Measurements from ENCODE around the gene TRMT13. TPM values are rescaled to one million over a fixed set of nuclear protein-coding genes. Genes with fewer than 3 reads are reported as not detected.

The TRMT13 gene, protein sequence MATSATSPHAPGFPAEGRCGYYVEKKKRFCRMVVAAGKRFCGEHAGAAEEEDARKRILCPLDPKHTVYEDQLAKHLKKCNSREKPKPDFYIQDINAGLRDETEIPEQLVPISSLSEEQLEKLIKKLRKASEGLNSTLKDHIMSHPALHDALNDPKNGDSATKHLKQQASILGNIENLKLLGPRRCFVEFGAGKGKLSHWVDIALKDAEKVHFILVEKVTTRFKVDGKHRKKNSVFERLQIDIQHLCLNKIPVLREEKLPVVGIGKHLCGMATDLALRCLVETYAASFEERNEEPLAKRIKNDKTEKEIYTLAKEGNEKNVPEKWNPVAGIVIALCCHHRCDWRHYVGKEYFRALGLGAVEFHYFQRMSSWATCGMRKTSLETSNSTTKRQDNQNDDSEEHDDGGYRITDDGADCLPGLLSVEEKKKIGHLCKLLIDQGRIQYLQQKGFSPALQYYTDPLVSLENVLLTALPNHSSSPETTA
- total RNA-seq: 10 to 100 TPM in 2 of 4 donors, 1 to 10 TPM in 2; 6.2 to 25.7 (median 9.3) TPM

- H3K9me3 ChIP-seq: no peaks in the 10 kb centered on the region
- H3K27me3 ChIP-seq: no peaks in the 10 kb centered on the region
- peaks cover 0 to 14% (median 11%) of the 10 kb centered on the region in 4 donors for H3K36me3 ChIP-seq
- 0% methylated on average over 42 of the region's 57 CpGs for WGBS
- peak; percentile 99 for DNase-seq (ENCODE audit: extremely low spot score)
- TF ChIP-seq POLR2AphosphoS5 (IDR thresholded peaks at IDR 0.05) (peak; percentile 83 to 93), POLR2A (IDR thresholded peaks at IDR 0.05; ENCODE audit: low read depth) (no peak), EP300 (IDR thresholded peaks at IDR 0.05) (no peak)
- TF ChIP-seq, protein P1, sequence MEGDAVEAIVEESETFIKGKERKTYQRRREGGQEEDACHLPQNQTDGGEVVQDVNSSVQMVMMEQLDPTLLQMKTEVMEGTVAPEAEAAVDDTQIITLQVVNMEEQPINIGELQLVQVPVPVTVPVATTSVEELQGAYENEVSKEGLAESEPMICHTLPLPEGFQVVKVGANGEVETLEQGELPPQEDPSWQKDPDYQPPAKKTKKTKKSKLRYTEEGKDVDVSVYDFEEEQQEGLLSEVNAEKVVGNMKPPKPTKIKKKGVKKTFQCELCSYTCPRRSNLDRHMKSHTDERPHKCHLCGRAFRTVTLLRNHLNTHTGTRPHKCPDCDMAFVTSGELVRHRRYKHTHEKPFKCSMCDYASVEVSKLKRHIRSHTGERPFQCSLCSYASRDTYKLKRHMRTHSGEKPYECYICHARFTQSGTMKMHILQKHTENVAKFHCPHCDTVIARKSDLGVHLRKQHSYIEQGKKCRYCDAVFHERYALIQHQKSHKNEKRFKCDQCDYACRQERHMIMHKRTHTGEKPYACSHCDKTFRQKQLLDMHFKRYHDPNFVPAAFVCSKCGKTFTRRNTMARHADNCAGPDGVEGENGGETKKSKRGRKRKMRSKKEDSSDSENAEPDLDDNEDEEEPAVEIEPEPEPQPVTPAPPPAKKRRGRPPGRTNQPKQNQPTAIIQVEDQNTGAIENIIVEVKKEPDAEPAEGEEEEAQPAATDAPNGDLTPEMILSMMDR (IDR thresholded peaks at IDR 0.05): peak in 1 of 3 experiments; percentile 7
- peak within 1 kb of the TSS; percentile 60 to 76 (median 74) for H3K4me3 ChIP-seq
- H3K4me1 ChIP-seq: peaks cover 4 to 32% (median 28%) of the 10 kb centered on the region in 4 donors
- intact Hi-C loops (cut with DNase I): loop anchor here (5.0 kb wide), 3 partner anchors 96 to 281 kb away; partner anchors contain the start of genes AGL and DBT
- H3K27ac ChIP-seq (replicated peaks in 1 of 4): peak within 1 kb of the TSS; percentile 61 to 73 (median 70)
These were observed at the start of gene TRMT13, which contains the start of gene SASS6 for GRCh38 chr1:100132566-100133477. TSS of gene TRMT13 (plus strand) at chr1:100133163. CDS start at chr1:100133169, 6 bp downstream. TSS of gene SASS6 (minus strand) at chr1:100132930. CDS start at chr1:100132814, 116 bp downstream.

GRCh38 chr1:100087396-100087795 lies 45.6 kb upstream of the TRMT13 start:
- TF ChIP-seq POLR2A (IDR thresholded peaks at IDR 0.05; ENCODE audit: low read depth) (no peak), POLR2AphosphoS5 (IDR thresholded peaks at IDR 0.05) (no peak), EP300 (IDR thresholded peaks at IDR 0.05) (no peak)
- TF ChIP-seq, protein P1 (IDR thresholded peaks at IDR 0.05): no peak
- no peak for DNase-seq (ENCODE audit: extremely low spot score)
- Histone ChIP-seq H3K4me3 (no peak overlapping the region), H3K4me1 (no peaks in the 10 kb centered on the region), H3K9me3 (no peaks in the 10 kb centered on the region), H3K27me3 (no peaks in the 10 kb centered on the region), H3K27ac (replicated peaks in 1 of 4) (no peak overlapping the region), H3K36me3 (peaks cover 7 to 25% (median 15%) of the 10 kb centered on the region in 4 donors)
- intact Hi-C loops (cut with DNase I): no loop called here
- 97% methylated on average over 1 of the region's 1 CpG for WGBS

- DNase-seq (ENCODE audit: extremely low spot score): no peak
- Histone ChIP-seq H3K27ac (replicated peaks in 1 of 4) (no peak overlapping the region), H3K27me3 (no peaks in the 10 kb centered on the region), H3K4me1 (no peaks in the 10 kb centered on the region), H3K9me3 (no peaks in the 10 kb centered on the region), H3K36me3 (peaks cover 7 to 20% (median 11%) of the 10 kb centered on the region in 4 donors), H3K4me3 (no peak overlapping the region)
- intact Hi-C loops (cut with DNase I): no loop called here
- TF ChIP-seq EP300 (IDR thresholded peaks at IDR 0.05): no peak
- TF ChIP-seq, protein P1 (IDR thresholded peaks at IDR 0.05): no peak
- no peak for TF ChIP-seq POLR2AphosphoS5 (IDR thresholded peaks at IDR 0.05)
- TF ChIP-seq POLR2A (IDR thresholded peaks at IDR 0.05; ENCODE audit: low read depth): no peak
- WGBS: 89% methylated on average over 1 of the region's 1 CpG
These were observed 43.9 kb upstream of the TRMT13 start for GRCh38 chr1:100089082-100089481.

DNA sequence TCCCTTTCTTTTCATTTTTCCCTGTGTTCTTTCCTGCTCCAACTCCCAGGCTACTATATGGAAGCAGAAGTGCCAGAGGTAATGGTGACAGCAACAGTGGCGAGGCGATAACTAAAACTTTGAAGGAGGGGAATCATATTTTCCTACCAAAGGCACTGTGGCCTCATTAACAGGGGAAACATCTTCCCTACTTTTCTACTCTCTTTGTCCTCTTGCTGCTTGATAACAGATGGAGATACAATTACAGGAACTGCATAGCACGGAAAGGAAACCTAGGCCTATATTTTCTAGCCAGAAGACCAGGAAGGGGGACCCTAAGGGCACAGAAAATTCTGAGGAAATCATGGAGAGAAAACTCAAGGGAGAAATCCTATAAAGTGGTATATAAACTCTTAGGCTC lies 42.5 kb upstream of the TRMT13 start:
- H3K36me3 ChIP-seq: peaks cover 7 to 24% (median 12%) of the 10 kb centered on the region in 4 donors
- intact Hi-C loops (cut with DNase I): no loop called here
- no peak for TF ChIP-seq POLR2AphosphoS5 (IDR thresholded peaks at IDR 0.05)
- no peak for TF ChIP-seq EP300 (IDR thresholded peaks at IDR 0.05)
- no peak for TF ChIP-seq POLR2A (IDR thresholded peaks at IDR 0.05; ENCODE audit: low read depth)
- TF ChIP-seq, protein P1 (IDR thresholded peaks at IDR 0.05): no peak
- H3K4me1 ChIP-seq: no peaks in the 10 kb centered on the region
- no peak for DNase-seq (ENCODE audit: extremely low spot score)
- peaks cover 0 to 2% (median 0%) of the 10 kb centered on the region in 4 donors for H3K9me3 ChIP-seq
- no peak overlapping the region for H3K4me3 ChIP-seq
- WGBS: 94% methylated on average over 3 of the region's 3 CpGs
- H3K27me3 ChIP-seq: no peaks in the 10 kb centered on the region
- H3K27ac ChIP-seq (replicated peaks in 1 of 4): no peak overlapping the region

All from esophagus muscularis mucosa (tissue), 4 donors.